A204.1 (cell line): ENCODE measurements around the gene FARSB.

Experiments used
- FAIRE-seq: peaks from 2 replicates; lab custom pipeline; 2012; peaks lifted over from hg19 to GRCh38; lab: Jason Lieb, UNC

FARSB gene

GRCh38 chr2:222663479-222663878 is 7.6 kb upstream of the FARSB start:
- FAIRE-seq, result no peak

GRCh38 chr2:222656526-222657446 is 894 bp upstream of the FARSB start:
- no peak for FAIRE-seq

GRCh38 chr2:222653280-222653679 is 2.6 kb downstream of the FARSB start:
- no peak for FAIRE-seq

GRCh38 chr2:222652491-222653255 is 3.2 kb downstream of the FARSB start:
- no peak for FAIRE-seq

- FAIRE-seq, result no peak
Measured at GRCh38 chr2:222651718-222652418, 4.0 kb downstream of the FARSB start.

GRCh38 chr2:222649801-222650200 is 6.1 kb downstream of the FARSB start:
- FAIRE-seq, result no peak

- no peak for FAIRE-seq
Measured at GRCh38 chr2:222646008-222646407, 9.9 kb downstream of the FARSB start.

- FAIRE-seq, result no peak
Measured at GRCh38 chr2:222643134-222643533, 12.8 kb downstream of the FARSB start.

- no peak for FAIRE-seq
Measured at GRCh38 chr2:222641336-222641735, 14.6 kb downstream of the FARSB start.

- no peak for FAIRE-seq
Measured at GRCh38 chr2:222637067-222637466, 18.8 kb downstream of the FARSB start.

- no peak for FAIRE-seq
Measured at GRCh38 chr2:222635295-222635694, 20.6 kb downstream of the FARSB start.

- no peak for FAIRE-seq
Measured at GRCh38 chr2:222627764-222628163, 28.1 kb downstream of the FARSB start.

GRCh38 chr2:222623756-222624309 is 32.1 kb downstream of the FARSB start:
- no peak for FAIRE-seq

- no peak for FAIRE-seq
Measured at GRCh38 chr2:222622910-222623309, 33.0 kb downstream of the FARSB start.

- FAIRE-seq, result no peak
Measured at GRCh38 chr2:222621893-222622292, 34.0 kb downstream of the FARSB start.

- FAIRE-seq, result no peak
Measured at GRCh38 chr2:222615320-222615719, 40.6 kb downstream of the FARSB start.

GRCh38 chr2:222613715-222614331 is 42.1 kb downstream of the FARSB start:
- peak; percentile 89 for FAIRE-seq

- FAIRE-seq, result no peak
Measured at GRCh38 chr2:222611684-222612083, 44.2 kb downstream of the FARSB start.

- no peak for FAIRE-seq
Measured at GRCh38 chr2:222610746-222611145, 45.1 kb downstream of the FARSB start.

- no peak for FAIRE-seq
Measured at GRCh38 chr2:222609381-222609780, 46.5 kb downstream of the FARSB start.

- FAIRE-seq, result no peak
Measured at GRCh38 chr2:222608081-222608480, 47.8 kb downstream of the FARSB start.

- FAIRE-seq, result no peak
Measured at GRCh38 chr2:222606306-222606705, 49.6 kb downstream of the FARSB start.
